NOMO-1 (cell line): ENCODE results near the gene PPP1R8.
"Not testable (repeated sequence)": the region's sequence is repeated elsewhere in the genome, so short reads cannot be mapped to it uniquely, and the experiment has no call there.

Experiments used
- DNase-seq, 2 experiments: peaks; one replicate each; lab custom pipeline; 2025; ENCODE audit not compliant: unreplicated experiment in 2 of 2; lab: John Stamatoyannopoulos, UW

PPP1R8 gene

GRCh38 chr1:27868932-27869718, 38.5 kb downstream of the PPP1R8 start:
- peak; percentile 56 to 62 for DNase-seq

GRCh38 chr1:27869719-27870085, 39.1 kb downstream of the PPP1R8 start:
- no peak for DNase-seq

DNA sequence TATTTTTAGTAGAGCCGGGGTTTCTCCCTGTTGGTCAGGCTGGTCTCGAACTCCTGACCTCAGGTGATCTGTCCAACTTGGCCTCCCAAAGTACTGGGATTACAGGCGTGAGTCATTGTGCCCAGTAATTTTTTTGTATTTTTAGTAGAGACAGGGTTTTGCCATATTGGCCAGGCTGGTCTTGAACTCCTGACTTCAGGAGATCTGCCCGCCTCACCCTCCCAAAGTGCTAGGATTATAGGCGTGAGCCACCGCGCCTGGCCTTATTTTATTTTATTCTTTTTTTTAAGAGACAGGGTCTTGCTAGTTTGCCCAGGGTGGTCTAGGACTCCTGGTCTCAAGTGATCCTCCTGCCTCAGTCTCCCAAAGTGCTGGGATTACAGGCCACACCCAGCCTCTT, 40.5 kb downstream of the PPP1R8 start:
- not testable (repeated sequence) for DNase-seq

DNA sequence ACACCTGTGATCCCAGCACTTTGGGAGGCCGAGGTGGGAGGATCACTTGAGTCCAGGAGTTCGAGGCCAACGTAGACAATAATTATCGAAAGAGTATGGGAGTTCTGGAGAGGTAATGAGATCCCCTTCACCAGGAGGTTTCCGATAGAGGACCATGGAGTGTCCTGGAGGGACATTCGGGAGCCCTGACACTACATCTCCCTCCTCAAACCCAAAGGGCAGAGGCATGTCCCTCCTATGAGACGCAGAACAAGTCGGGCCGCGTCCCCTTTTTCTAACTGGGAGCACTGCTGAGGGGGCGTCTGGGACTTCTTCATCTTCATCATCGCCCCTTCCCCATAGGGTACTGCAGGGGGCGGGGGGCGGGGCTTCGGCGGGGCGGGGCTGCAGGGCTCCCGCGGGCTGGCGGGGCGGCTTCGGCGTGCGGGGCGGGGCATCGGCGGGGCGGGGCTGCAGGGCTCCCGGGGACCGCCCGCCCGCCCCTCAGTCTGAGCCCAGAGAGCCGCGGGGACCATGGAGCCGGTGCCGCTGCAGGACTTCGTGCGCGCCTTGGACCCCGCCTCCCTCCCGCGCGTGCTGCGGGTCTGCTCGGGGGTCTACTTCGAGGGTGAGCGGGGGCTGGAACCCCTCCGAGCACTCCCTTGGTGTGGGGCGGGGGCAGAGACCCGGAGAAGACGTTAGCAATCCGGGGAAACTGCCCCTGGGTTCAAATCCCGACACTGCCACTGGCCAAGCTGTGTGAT, 41.6 kb downstream of the PPP1R8 start, which contains the start of gene THEMIS2:
THEMIS2 (plus strand) TSS at position 486 of the 743 bp plus-strand sequence; CDS start at position 514, 28 bp downstream.
- DNase-seq: peak; percentile 29 to 60

DNA sequence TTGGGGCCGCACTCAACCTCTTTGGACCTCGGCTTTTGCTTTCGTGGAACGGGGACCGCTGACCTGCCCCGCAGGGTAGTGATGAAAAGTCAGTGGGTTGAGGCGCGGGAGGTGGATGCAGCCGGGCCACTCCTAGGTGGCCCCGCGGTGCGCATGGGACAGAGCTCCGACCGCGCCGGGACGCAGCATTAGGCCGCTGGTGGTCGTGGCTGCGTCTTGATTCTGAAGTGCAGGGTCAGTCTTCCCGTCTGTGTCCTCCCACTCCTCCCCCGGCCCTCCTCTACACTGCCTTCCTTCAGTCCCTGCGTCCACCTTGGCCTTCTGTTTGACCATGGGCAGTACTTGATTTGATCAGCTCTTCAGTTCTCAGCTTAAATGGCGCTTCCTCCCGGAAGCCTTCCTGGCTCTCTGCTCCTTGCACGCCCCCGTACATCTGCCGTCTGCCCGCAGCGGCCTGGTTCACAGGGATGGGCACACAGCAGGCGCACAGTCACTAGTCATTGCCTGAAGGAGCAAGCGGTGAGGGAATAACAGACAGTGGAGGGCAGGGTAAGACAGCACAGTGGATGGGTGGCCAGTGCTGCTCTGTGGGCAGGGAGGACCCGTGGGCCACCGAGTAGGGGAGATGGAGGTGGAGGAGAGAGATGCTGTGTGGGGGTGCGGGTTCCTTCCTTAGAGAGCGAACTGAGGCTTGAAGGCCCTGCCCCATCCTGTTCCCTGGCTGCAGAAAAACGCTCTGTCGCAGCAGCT, 42.4 kb downstream of the PPP1R8 start:
- DNase-seq: no peak

DNA sequence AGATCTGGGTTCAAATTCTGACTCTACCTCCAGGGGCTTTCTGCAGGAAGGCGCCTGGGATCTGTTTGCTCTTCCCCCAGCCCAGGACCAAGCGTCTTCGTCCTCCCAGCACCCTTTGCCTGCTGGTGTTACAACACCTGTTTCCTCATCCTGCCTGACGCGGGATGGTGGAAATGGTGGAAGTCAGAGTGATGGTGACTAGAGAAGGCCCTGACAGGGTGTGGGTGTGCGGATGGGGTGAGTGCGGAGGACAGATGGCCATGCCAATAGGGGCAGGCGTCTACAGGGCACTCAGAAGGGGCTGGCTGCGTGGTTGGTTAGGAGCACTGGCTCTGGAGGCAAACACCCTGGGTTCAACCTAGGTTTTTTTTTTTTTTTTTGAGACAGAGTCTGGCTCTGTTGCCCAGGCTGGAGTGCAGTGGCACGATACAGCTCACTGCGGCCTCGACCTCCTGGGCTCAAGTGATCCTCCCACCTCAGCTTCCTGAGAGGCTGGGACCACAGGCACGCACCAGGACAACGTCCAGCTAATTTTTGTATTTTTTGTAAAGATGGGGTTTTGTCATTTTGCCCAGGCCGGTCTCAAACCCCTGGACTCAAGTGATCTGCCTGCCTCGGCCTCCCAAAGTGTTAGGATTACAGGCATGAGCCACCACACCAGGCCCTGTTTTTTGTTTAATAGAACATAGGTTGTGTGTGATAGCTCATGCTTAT, 43.2 kb downstream of the PPP1R8 start:
- peak; percentile 49 to 54 for DNase-seq

DNA sequence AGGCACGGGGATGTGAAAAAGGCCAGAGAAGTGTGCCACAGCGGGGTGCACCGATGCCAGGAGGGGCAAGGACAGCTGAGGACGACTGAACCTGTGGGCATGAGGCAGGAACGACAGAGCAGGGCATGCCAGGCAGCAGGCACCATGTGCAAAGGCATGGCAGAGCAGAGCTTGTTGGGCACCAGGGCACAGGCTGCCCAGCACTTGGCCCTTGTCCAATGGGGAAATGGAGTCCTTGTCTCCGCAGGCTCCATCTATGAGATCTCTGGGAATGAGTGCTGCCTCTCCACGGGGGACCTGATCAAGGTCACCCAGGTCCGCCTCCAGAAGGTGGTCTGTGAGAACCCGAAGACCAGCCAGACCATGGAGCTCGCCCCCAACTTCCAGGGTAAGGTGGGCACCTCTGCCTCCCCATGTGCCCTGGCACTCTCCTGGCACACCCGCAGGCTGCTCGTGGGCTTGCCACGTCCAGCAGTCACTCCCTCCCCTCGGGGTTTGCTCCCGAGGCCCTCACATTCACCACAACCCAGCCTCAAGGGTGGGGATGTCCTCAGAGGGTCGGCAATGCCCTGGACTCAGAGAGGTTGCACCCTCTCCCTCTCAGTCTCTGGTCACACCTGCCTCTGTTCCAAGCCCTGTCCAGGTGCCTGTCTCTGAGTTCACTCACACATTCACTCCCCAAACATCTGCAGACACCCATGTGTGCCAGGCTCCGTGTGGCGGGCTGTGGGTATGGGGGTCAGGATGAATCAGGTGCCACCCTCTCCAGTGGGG, 45.9 kb downstream of the PPP1R8 start:
- DNase-seq: no peak

DNA sequence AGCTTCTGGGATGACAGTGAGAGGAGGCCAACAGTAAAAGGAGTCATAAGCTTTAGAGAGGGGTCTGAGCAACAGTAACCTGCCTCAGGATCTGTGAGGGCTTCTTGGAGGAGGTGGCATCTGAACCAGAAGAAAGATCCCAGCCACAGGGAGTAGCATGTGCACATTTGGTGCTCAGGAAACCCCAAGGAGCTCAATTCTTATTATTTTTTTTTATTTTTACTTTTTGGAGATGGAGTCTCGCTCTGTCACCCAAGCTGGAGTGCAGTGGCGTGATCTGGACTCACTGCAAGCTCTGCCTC, 46.5 kb downstream of the PPP1R8 start:
- no peak for DNase-seq

DNA sequence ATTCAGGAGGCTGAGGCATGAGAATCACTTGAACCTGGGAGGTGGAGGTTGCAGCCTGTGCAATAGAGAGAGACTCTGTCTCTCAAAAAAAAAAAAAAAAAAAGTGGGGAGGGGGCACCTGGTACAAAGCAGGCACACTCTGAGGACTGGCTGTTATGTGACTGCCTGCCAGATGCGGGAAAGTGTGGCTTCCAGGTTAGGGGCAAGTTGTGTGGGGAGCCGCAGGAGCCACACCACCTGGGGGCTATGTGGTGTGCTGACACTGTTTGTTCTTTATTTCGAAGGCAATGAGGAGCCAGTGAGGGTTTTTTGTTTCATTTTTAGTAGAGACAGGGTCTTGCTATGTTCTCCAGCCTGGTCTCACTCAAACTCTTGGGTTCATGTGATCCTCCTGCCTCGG, 47.5 kb downstream of the PPP1R8 start:
- DNase-seq: no peak

GRCh38 chr1:27878787-27879335, 48.3 kb downstream of the PPP1R8 start:
- DNase-seq: no peak

GRCh38 chr1:27879374-27880082, 48.9 kb downstream of the PPP1R8 start:
- no peak for DNase-seq

- no peak for DNase-seq
These were observed 51.9 kb downstream of the PPP1R8 start for GRCh38 chr1:27882543-27882903.

DNA sequence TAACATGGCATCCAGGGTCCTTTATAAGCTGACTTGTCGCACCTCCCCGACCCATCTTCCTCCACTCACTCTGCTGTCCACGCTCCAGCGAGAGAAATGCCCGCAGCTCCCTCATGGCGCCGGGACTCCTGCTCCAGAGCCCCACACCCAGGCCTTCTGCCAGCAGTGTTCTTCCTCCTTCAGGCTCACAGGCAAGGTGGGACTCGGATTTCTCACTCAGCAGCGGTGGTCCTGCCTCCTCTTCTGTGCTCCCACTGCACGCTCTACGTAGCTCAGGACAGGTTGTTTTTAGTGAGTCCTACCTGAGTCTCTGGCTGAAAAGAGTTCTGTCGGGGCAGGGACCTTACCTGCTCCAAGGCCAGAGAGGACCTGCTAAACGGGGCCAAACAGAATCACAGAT, 53.0 kb downstream of the PPP1R8 start:
- DNase-seq: no peak

GRCh38 chr1:27884006-27884954, 53.7 kb downstream of the PPP1R8 start:
- DNase-seq: peak; percentile 63 to 73

- peak; percentile 86 to 97 for DNase-seq
These were observed 54.5 kb downstream of the PPP1R8 start for GRCh38 chr1:27885114-27885528.

GRCh38 chr1:27885621-27886352, 55.2 kb downstream of the PPP1R8 start:
- peak; percentile 93 to 99 for DNase-seq

DNA sequence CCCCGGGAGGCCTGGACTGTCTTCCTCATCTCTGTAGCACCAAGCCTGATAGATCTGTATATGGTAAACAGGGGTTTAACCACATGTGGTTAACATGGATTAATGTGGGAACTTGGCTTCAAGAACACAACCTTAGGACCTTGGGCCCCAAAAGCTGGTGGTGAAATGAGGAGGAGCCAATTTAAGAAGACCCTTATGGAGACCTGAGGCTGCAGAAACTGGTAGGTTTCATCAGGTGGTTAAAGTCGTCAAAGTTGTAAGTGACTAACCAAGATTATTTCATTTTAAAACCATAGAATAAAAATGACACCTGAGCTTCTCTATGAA, 55.7 kb downstream of the PPP1R8 start:
- DNase-seq: no peak

GRCh38 chr1:27886744-27887143, 56.2 kb downstream of the PPP1R8 start:
- no peak for DNase-seq
